HUES6 (cell line): Measurements from ENCODE around the gene ZNF711.
"Not testable (repeated sequence)": the region's sequence is repeated elsewhere in the genome, so short reads cannot be mapped to it uniquely, and the experiment has no call there.

Experiments used
- H3K27ac ChIP-seq: 2 replicates; pipeline ENCODE4 v1.7.0; 2013; ENCODE audit warnings: low read depth, mild to moderate bottlenecking, low read length, inconsistent platforms
- H3K27me3 ChIP-seq: 2 replicates; pipeline ENCODE4 v1.6.1; 2013; ENCODE audit warnings: low read length; ENCODE audit not compliant: control insufficient read depth, insufficient read depth
- H3K36me3 ChIP-seq: 2 replicates; pipeline ENCODE4 v1.6.1; 2013; ENCODE audit warnings: low read length; ENCODE audit not compliant: control insufficient read depth, insufficient read depth
- H3K4me1 ChIP-seq: 2 replicates; pipeline ENCODE4 v1.6.1; 2013; ENCODE audit warnings: low read length; ENCODE audit not compliant: control insufficient read depth, insufficient read depth
- H3K4me3 ChIP-seq: 2 replicates; pipeline ENCODE4 v1.5.1; 2013; ENCODE audit warnings: low read depth, low read length
- H3K9ac ChIP-seq: one replicate; pipeline ENCODE4 v1.6.1; 2013; ENCODE audit warnings: mild to moderate bottlenecking, low read length
- H3K9me3 ChIP-seq: 2 replicates; pipeline ENCODE4 v1.6.1; 2013; ENCODE audit warnings: low read depth, low read length; ENCODE audit not compliant: control insufficient read depth, insufficient read depth

ZNF711 gene

DNA sequence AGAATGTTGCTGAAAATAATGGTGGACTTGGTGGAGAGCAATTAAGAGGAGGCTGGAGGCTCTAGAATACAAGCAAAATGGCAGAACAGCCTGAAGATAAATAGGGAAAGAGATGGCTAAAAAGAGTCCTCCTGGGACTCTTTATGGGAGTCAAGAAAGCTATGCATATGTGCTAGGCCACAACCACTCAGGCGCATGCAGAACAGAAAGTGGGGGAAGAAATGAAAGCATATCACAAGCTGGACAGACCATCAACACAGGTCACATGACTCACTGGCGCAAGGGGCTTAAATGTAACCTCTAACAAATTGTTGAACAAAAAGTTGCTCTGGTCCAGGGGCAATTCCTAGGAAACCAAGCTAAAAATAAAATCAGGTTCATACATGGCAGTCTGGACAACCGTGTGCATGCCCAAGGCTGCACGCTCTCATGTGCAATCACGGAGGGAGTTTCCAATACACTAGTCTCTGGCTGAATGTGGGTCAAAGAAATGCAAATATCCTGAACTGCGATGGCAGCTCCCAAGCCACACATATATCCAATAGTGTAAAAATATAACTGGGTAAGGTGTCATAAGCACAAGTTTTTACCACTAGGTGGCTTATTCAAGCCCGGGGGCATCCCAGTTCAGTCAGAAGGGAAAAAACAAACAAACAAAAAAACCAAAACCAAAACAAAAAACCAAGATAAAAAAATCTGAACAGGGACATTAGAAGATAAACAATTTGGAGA lies 45.4 kb downstream of the ZNF711 start:
- Histone ChIP-seq H3K9me3 (no peaks in the 10 kb centered on the region), H3K27ac (no peak overlapping the region), H3K36me3 (no peaks in the 10 kb centered on the region), H3K4me1 (no peaks in the 10 kb centered on the region), H3K27me3 (no peaks in the 10 kb centered on the region), H3K9ac (no peak overlapping the region), H3K4me3 (no peak overlapping the region)

DNA sequence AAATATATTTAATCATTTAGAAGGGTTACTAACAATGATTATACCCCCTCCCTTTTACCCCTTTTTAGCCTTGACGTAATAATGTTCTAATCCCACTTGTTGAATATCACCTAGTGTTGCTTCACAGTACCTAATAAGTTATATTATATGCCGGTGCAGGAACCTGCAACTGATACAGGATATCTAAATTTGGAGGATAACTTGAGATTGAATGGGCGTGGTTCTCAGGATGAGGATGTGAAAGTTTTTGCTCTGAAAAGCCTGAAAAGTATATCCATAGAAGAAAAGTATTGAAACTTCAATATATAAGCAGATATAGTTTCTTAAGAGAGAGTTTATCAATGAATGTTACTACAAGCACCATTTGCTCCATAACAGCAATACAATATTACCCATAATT lies 59.8 kb downstream of the ZNF711 start:
- Histone ChIP-seq H3K9ac (no peak overlapping the region), H3K27ac (no peak overlapping the region), H3K4me3 (no peak overlapping the region), H3K36me3 (no peaks in the 10 kb centered on the region), H3K9me3 (no peaks in the 10 kb centered on the region), H3K27me3 (no peaks in the 10 kb centered on the region; the same call in 1 of the 2 replicates), H3K4me1 (no peaks in the 10 kb centered on the region)

DNA sequence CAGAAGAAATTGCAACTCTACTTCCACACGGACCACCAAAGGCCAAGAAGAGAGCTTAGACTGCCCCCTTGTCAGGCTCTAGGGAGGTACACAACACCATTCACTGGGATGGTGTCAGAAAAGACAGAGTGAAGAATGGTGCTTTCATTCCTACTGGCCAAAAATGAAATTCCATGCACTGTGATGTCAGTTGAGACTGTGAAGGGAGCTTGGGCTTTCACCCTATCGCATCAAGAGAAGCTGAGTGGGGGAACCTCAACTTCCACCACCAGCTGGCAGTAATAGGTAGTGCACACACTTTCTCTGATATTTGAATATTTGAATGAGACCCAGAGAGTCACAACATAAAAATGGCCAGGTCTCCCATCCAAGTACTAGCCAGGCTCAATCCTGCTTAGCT lies 65.9 kb downstream of the ZNF711 start:
- H3K9ac ChIP-seq: no peak overlapping the region
- no peaks in the 10 kb centered on the region for H3K36me3 ChIP-seq
- H3K4me3 ChIP-seq: no peak overlapping the region
- no peaks in the 10 kb centered on the region for H3K9me3 ChIP-seq
- H3K27ac ChIP-seq: no peak overlapping the region
- no peaks in the 10 kb centered on the region for H3K4me1 ChIP-seq
- H3K27me3 ChIP-seq: no peaks in the 10 kb centered on the region; the same call in 1 of the 2 replicates

DNA sequence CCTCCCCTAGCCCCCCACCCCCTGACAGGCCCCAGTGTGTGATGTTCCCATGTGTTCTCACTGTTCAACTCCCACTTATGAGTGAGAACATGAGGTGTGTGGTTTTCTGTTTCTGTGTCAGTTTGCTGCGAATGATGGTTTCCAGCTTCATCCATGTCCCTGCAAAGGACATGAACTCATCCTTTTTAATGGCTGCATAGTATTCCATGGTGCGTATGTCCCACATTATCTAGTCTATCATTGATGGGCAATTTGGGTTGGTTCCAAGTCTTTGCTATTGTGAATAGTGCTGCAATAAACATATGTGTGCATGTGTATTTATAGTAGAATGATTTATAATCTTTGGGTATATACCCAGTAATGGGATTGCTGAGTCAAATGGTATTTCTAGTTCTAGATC lies 67.6 kb downstream of the ZNF711 start:
- H3K9me3 ChIP-seq, H3K9ac ChIP-seq, H3K27me3 ChIP-seq, H3K27ac ChIP-seq, H3K4me1 ChIP-seq, H3K36me3 ChIP-seq, H3K4me3 ChIP-seq: not testable (repeated sequence)
